Measurements from ENCODE around the gene CAPN15.

- TF ChIP-seq CTCF (IDR thresholded peaks at IDR 0.05; ENCODE audit: low read depth, low read length) = no peak
- no peak for TF ChIP-seq MYC (IDR thresholded peaks at IDR 0.05; ENCODE audit: low read depth, low read length)
- no peak for TF ChIP-seq POLR2A (IDR thresholded peaks at IDR 0.05; ENCODE audit: extremely low read depth, insufficient read length)
These were observed 1.9 kb upstream of the CAPN15 start for GRCh38 chr16:525520-526180.
